Activated CD4-positive, alpha-beta T cell treated with anti-CD3 and anti-CD28 coated beads, Interleukin-2, amount 10 ng/mL, durations not matched to agents 7 days and 5 days (primary cell): ENCODE data around the gene TNRC6C. TPM values are rescaled to one million over a fixed set of nuclear protein-coding genes. Genes with fewer than 3 reads are reported as not detected.

Experiments
- CTCF ChIA-PET: fragments of 350-600 bp; sonication (Branson Sonifier 250); formaldehyde crosslinking; loops from one replicate; lab custom pipeline; 2021; ENCODE audit warnings: antibody characterized with exemption; lab: Charles Lee
- POLR2A ChIA-PET: fragments of 350-600 bp; sonication (Branson Sonifier 250); formaldehyde crosslinking; loops from one replicate; lab custom pipeline; 2021; ENCODE audit warnings: antibody characterized with exemption; lab: Charles Lee
- DNase-seq: peaks from one replicate; pipeline ENCODE4 v3.0.0-alpha.2; 2020
- H3K27ac Mint-ChIP-seq: one replicate; pipeline ENCODE4 v1.8.0; 2021; ENCODE audit warnings: mild to moderate bottlenecking, moderate library complexity, mixed read lengths
- H3K27me3 Mint-ChIP-seq: one replicate; pipeline ENCODE4 v1.8.0; 2021; ENCODE audit warnings: mixed read lengths
- H3K36me3 Mint-ChIP-seq: one replicate; pipeline ENCODE4 v1.8.0; 2021; ENCODE audit warnings: low read depth, mixed read lengths
- H3K4me1 Mint-ChIP-seq: one replicate; pipeline ENCODE4 v1.8.0; 2021; ENCODE audit warnings: mixed read lengths
- H3K4me3 Mint-ChIP-seq: one replicate; pipeline ENCODE4 v1.8.0; 2021; ENCODE audit warnings: mild to moderate bottlenecking, moderate library complexity, mixed read lengths
- H3K9me3 Mint-ChIP-seq: one replicate; pipeline ENCODE4 v1.8.0; 2021; ENCODE audit warnings: mixed read lengths
- total RNA-seq, 2 experiments: library from RNA; stranded (reverse); gene quantifications; one replicate each; pipeline ENCODE4 v1.2.3, GENCODE V29; 2021

Gene TNRC6C
- total RNA-seq, 2 experiments from 2014 or later: 40.2 to 41.8 TPM

GRCh38 chr17:78148286-78149016, 189.9 kb downstream of the TNRC6C start:
- H3K4me3 Mint-ChIP-seq: no peak overlapping the region
- ChIA-PET CTCF (interaction anchor here (1.5 kb wide), 1 partner anchor 10 kb away, joined by 3 read pairs; no protein-coding TSS in a partner anchor), POLR2A (no interaction called here)
- H3K4me1 Mint-ChIP-seq: peaks cover 10% of the 10 kb centered on the region
- H3K27ac Mint-ChIP-seq: no peak overlapping the region
- H3K36me3 Mint-ChIP-seq: no peaks in the 10 kb centered on the region
- H3K27me3 Mint-ChIP-seq: no peaks in the 10 kb centered on the region
- H3K9me3 Mint-ChIP-seq: no peaks in the 10 kb centered on the region
- DNase-seq: no peak

- H3K9me3 Mint-ChIP-seq: no peaks in the 10 kb centered on the region
- H3K27me3 Mint-ChIP-seq: no peaks in the 10 kb centered on the region
- ChIA-PET CTCF (interaction anchor here (1.4 kb wide), 1 partner anchor 9 kb away, joined by 5 read pairs; no protein-coding TSS in a partner anchor), POLR2A (no interaction called here)
- no peak for DNase-seq
- H3K27ac Mint-ChIP-seq: no peak overlapping the region
- H3K36me3 Mint-ChIP-seq: no peaks in the 10 kb centered on the region
- peaks cover 12% of the 10 kb centered on the region for H3K4me1 Mint-ChIP-seq
- H3K4me3 Mint-ChIP-seq: no peak overlapping the region
Observed at GRCh38 chr17:78151514-78152008, 193.1 kb downstream of the TNRC6C start.

GRCh38 chr17:78154903-78155811, 196.7 kb downstream of the TNRC6C start:
- no peaks in the 10 kb centered on the region for H3K9me3 Mint-ChIP-seq
- ChIA-PET CTCF (interaction anchor here (1.0 kb wide), 1 partner anchor 18 kb away, joined by 3 read pairs; no protein-coding TSS in a partner anchor), POLR2A (no interaction called here)
- H3K27me3 Mint-ChIP-seq: no peaks in the 10 kb centered on the region
- peak overlapping the region; percentile 64 for H3K27ac Mint-ChIP-seq
- no peak overlapping the region for H3K4me3 Mint-ChIP-seq
- H3K4me1 Mint-ChIP-seq: peaks cover 9% of the 10 kb centered on the region
- DNase-seq: no peak
- H3K36me3 Mint-ChIP-seq: no peaks in the 10 kb centered on the region

Other genes starting within 250 kb of the TNRC6C start
- 100 to 1,000 TPM; 414 to 438 TPM for gene TMC6, start 170.1 kb downstream of the TNRC6C start, total RNA-seq
- 100 to 1,000 TPM; 331 to 364 TPM for gene TMC8, start 172.1 kb downstream of the TNRC6C start, total RNA-seq
- not detected for gene C17orf99, start 187.7 kb downstream of the TNRC6C start, total RNA-seq
- 10 to 100 TPM; 49.7 to 57.6 TPM for gene SYNGR2, start 209.9 kb downstream of the TNRC6C start, total RNA-seq
- 100 to 1,000 TPM; 121 to 136 TPM for gene TK1, start 228.3 kb downstream of the TNRC6C start, total RNA-seq
- 10 to 100 TPM; 16.8 to 17.0 TPM for gene AFMID, start 228.7 kb downstream of the TNRC6C start, total RNA-seq